Transverse colon (tissue), 4 donors: Measurements from ENCODE around the gene TLK1. TPM values are rescaled to one million over a fixed set of nuclear protein-coding genes. Genes with fewer than 3 reads are reported as not detected.

Experiments
- DNase-seq: peaks from one replicate; pipeline ENCODE4 v3.0.0-alpha.2; 2019
- H3K27ac ChIP-seq, 4 donors: fragments of 200-600 bp; sonication (generic); 2 replicates each; pipeline ENCODE4 v1.5.1; 2016 to 2018; ENCODE audit warnings: inconsistent platforms in 4 of 4
- H3K27me3 ChIP-seq: fragments of 200-600 bp; sonication (generic); 2 replicates; pipeline ENCODE4 v1.5.1; 2017; ENCODE audit warnings: inconsistent platforms
- H3K36me3 ChIP-seq, 4 donors: fragments of 200-600 bp; sonication (generic); 2 replicates each; pipeline ENCODE4 v1.5.1; 2017 to 2019; ENCODE audit warnings: inconsistent platforms in 4 of 4
- H3K4me1 ChIP-seq, 4 donors: fragments of 200-600 bp; sonication (generic); 2 replicates each; pipeline ENCODE4 v1.5.1; 2017 to 2020; ENCODE audit warnings: inconsistent platforms in 4 of 4
- H3K4me3 ChIP-seq, 4 donors: fragments of 200-600 bp; sonication (generic); 1 replicate in 1 of 4; 2 replicates in 3 of 4; pipeline versions ENCODE4 v1.5.1 to v1.6.1; 2017 to 2019; ENCODE audit warnings: inconsistent platforms in 4 of 4
- H3K9me3 ChIP-seq, 2 donors: fragments of 200-600 bp; sonication (generic); 2 replicates each; pipeline ENCODE4 v1.5.1; 2017 to 2019; ENCODE audit warnings: inconsistent platforms in 2 of 2
- EP300 ChIP-seq: sonication (generic); formaldehyde crosslinking; IDR thresholded peaks from one replicate; pipeline ENCODE4 v1.6.1; 2017; ENCODE audit warnings: antibody characterized with exemption, low read depth
- POLR2A ChIP-seq: fragments of 450-650 bp; IDR thresholded peaks from one replicate; pipeline ENCODE4 v1.6.1; 2016; ENCODE audit warnings: antibody characterized with exemption, mild to moderate bottlenecking, moderate library complexity
- POLR2AphosphoS5 ChIP-seq, 3 donors: sonication (generic); formaldehyde crosslinking; IDR thresholded peaks; one replicate each; pipeline ENCODE4 v1.6.1; 2016; ENCODE audit warnings: antibody characterized with exemption in 3 of 3
- WGBS, 2 donors: methylation state at CpG; one replicate each; pipeline ENCODE4 v1.1.5; 2018; ENCODE audit warnings: low coverage in 1 of 2; 5-methylcytosine and 5-hydroxymethylcytosine counted together
- in situ Hi-C, 4 donors: fragments of 200-750 bp; cut with MboI; loops; one replicate each; pipeline versions ENCODE4 v1.15.0 to v1.15.1; 2017; ENCODE audit warnings: low sequenced_read_pairs in 3 of 4, low pct_ligation_motif_present in 1 of 4, low pct_unique_long_range_greater_than_20kb in 1 of 4
- intact Hi-C: fragments of 100-400 bp; cut with DNase I; formaldehyde crosslinking; loops from one replicate; pipeline ENCODE4 v1.15.1; 2023; ENCODE audit warnings: low total_unique reads
- total RNA-seq, 4 donors: library from RNA; depleted of rRNA; stranded (reverse); fragments of >200 nt; gene quantifications; one replicate each; pipeline ENCODE4 v1.1.0, GENCODE V29; 2016
- TF ChIP-seq, protein P1 (sequence below), 5 experiments: fragments of 200-600 bp in 3 of 5; fragments of 450-650 bp in 2 of 5; sonication (generic) in 3 of 5; IDR thresholded peaks; 1 replicate in 2 of 5; 2 replicates in 3 of 5; pipeline ENCODE4 v1.5.1; 2016 to 2017; ENCODE audit warnings: antibody characterized with exemption in 5 of 5, inconsistent platforms in 3 of 5, mild to moderate bottlenecking in 2 of 5, moderate library complexity in 1 of 5

TLK1 gene
- total RNA-seq, 4 donors from 2014 or later: 39.6 to 76.3 (median 53.2) TPM

DNA sequence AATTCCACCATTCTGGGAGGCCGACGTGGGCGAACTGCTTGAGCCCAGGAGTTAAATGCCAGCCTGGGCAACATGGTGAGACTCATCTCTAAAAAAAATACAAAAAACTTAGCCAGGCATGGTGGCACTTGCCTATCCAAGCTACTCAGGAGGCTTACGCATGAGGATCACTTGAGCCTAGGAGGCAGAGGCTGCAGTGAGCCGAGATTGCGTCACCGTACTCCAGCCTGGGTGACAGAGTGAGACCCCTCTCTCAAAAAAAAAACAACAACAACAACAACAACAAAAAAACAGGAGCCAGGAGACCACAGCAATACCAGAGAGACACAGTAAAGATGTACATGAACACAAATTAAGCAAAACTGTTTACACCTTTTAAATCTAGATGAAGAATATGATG lies 52.9 kb downstream of the TLK1 start:
- Histone ChIP-seq H3K27me3 (no peaks in the 10 kb centered on the region), H3K36me3 (no peaks in the 10 kb centered on the region), H3K4me1 (no peaks in the 10 kb centered on the region), H3K4me3 (no peak overlapping the region), H3K9me3 (no peaks in the 10 kb centered on the region), H3K27ac (no peak overlapping the region)
- DNase-seq: no peak
- in situ Hi-C loops: no loop called here
- WGBS, 2 donors: 97 to 100% methylated on average over 3 to 7 of the region's 7 CpGs
- TF ChIP-seq EP300: no peak
- TF ChIP-seq POLR2AphosphoS5 (IDR thresholded peaks at IDR 0.05): no peak
- no peak for TF ChIP-seq POLR2A
- TF ChIP-seq, protein P1, sequence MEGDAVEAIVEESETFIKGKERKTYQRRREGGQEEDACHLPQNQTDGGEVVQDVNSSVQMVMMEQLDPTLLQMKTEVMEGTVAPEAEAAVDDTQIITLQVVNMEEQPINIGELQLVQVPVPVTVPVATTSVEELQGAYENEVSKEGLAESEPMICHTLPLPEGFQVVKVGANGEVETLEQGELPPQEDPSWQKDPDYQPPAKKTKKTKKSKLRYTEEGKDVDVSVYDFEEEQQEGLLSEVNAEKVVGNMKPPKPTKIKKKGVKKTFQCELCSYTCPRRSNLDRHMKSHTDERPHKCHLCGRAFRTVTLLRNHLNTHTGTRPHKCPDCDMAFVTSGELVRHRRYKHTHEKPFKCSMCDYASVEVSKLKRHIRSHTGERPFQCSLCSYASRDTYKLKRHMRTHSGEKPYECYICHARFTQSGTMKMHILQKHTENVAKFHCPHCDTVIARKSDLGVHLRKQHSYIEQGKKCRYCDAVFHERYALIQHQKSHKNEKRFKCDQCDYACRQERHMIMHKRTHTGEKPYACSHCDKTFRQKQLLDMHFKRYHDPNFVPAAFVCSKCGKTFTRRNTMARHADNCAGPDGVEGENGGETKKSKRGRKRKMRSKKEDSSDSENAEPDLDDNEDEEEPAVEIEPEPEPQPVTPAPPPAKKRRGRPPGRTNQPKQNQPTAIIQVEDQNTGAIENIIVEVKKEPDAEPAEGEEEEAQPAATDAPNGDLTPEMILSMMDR (IDR thresholded peaks at IDR 0.05): no peak
- intact Hi-C loops: no loop called here

DNA sequence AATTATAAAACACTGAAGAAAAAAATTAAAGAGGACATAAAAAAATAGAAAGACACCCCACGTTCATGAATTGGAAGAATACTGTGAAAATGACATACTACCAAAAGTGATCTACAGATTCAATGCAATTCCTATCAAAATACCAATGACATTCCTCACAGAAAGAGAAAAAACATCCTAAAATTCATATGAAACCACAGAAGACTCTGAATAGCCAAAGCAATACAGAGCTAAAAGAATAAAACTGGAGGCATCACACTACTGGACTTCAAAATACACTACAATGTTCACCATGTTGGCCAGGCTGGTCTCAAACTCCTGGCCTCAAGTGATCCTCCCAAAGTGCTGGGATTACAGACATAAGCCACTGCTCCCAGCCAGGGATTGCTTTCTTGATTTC lies 56.3 kb downstream of the TLK1 start:
- intact Hi-C loops: no loop called here
- Histone ChIP-seq H3K9me3 (peaks cover 0 to 4% of the 10 kb centered on the region in 2 donors), H3K36me3 (peaks cover 0 to 5% (median 0%) of the 10 kb centered on the region in 4 donors), H3K4me3 (no peak overlapping the region), H3K27me3 (no peaks in the 10 kb centered on the region), H3K27ac (no peak overlapping the region), H3K4me1 (no peaks in the 10 kb centered on the region)
- TF ChIP-seq EP300: no peak
- TF ChIP-seq POLR2AphosphoS5 (IDR thresholded peaks at IDR 0.05): no peak
- no peak for TF ChIP-seq POLR2A
- TF ChIP-seq, protein P1 (IDR thresholded peaks at IDR 0.05): no peak
- DNase-seq: no peak
- 97 to 100% methylated on average over 1 of the region's 1 CpG for WGBS, 2 donors
- in situ Hi-C loops: no loop called here

DNA sequence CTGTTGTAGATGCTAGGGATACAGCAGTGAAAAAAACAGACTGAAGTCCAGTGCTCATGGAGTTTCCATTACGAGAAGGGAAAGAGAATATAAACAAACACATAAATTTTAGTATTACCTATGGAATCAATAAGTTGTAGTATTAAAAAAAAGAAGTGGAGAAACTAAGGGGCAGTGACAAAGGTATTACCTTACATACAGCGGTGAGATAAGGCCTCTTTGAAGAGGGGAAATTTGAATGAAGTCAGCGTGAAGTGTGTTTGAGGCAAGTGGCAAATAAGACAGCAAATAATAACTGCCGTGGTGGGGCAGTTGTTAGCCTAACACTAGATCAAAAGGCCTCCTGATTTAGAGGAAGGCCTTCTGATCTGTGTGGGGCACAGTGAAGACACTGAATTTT lies 57.9 kb downstream of the TLK1 start:
- DNase-seq: no peak
- intact Hi-C loops (no loop called here), in situ Hi-C loops (no loop called here)
- peaks cover 9 to 14% of the 10 kb centered on the region in 2 donors for H3K9me3 ChIP-seq
- no peaks in the 10 kb centered on the region for H3K4me1 ChIP-seq
- no peaks in the 10 kb centered on the region for H3K27me3 ChIP-seq
- H3K36me3 ChIP-seq: peaks cover 0 to 16% (median 0%) of the 10 kb centered on the region in 4 donors
- no peak overlapping the region for H3K4me3 ChIP-seq
- no peak overlapping the region for H3K27ac ChIP-seq
- TF ChIP-seq POLR2A (no peak), POLR2AphosphoS5 (IDR thresholded peaks at IDR 0.05) (no peak), EP300 (no peak)
- TF ChIP-seq, protein P1 (IDR thresholded peaks at IDR 0.05): no peak
- 71 to 92% methylated on average over 2 to 4 of the region's 4 CpGs for WGBS, 2 donors

DNA sequence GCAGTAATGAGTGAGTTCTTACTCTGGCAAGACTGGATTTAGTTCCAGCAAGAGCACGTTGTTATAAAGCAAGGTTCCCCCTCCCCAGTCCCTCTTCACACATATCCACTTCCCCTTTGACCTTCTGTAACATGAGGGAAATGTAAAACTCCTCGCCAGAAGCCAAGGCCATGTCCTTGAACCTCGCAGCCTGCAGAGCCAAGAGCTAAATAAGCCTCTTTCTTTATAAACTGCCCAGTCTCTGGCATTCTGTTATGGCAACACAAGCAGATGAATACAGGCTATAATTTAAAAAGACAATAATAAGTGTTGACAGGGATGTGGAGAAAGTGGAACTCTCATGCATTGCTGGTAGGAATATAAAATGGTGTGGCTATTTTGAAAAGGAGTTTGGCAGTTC lies 60.3 kb downstream of the TLK1 start:
- Histone ChIP-seq H3K36me3 (peaks cover 0 to 16% (median 0%) of the 10 kb centered on the region in 4 donors), H3K27ac (no peak overlapping the region), H3K4me3 (no peak overlapping the region), H3K9me3 (peaks cover 9 to 14% of the 10 kb centered on the region in 2 donors), H3K4me1 (no peaks in the 10 kb centered on the region), H3K27me3 (no peaks in the 10 kb centered on the region)
- WGBS, 2 donors: 95 to 96% methylated on average over 3 of the region's 3 CpGs
- no peak for TF ChIP-seq POLR2A
- intact Hi-C loops: no loop called here
- no peak for DNase-seq
- in situ Hi-C loops: no loop called here

DNA sequence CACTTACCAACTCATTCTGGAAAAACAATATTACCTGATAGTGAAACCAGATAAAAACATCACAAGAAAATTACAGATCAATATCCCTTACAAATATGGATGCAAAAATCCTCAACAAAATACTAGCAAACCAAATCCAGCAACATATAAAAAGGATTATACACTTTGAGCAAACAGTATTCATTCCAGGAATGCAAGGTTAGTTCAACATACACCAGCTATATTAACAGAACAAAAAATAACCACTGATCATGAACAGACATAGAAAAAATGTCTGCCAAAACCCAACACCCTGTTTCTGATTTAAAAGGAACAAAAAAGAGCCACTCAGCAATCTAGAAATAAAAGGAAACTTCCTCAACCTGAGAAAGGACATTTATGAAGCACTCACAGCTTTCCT lies 62.1 kb downstream of the TLK1 start:
- in situ Hi-C loops: no loop called here
- H3K27me3 ChIP-seq: no peaks in the 10 kb centered on the region
- H3K4me3 ChIP-seq: no peak overlapping the region
- peaks cover 0 to 16% (median 0%) of the 10 kb centered on the region in 4 donors for H3K36me3 ChIP-seq
- H3K4me1 ChIP-seq: no peaks in the 10 kb centered on the region
- H3K9me3 ChIP-seq: peaks cover 9 to 14% of the 10 kb centered on the region in 2 donors
- TF ChIP-seq, protein P1 (IDR thresholded peaks at IDR 0.05): no peak
- TF ChIP-seq POLR2AphosphoS5 (IDR thresholded peaks at IDR 0.05): no peak
- TF ChIP-seq EP300: no peak
- TF ChIP-seq POLR2A: no peak
- no peak for DNase-seq
- intact Hi-C loops: no loop called here
- no peak overlapping the region for H3K27ac ChIP-seq
